ENCODE data around the gene TAS2R60. TPM values are rescaled to one million over a fixed set of nuclear protein-coding genes. Genes with fewer than 3 reads are reported as not detected.
"Not testable (repeated sequence)": the region's sequence is repeated elsewhere in the genome, so short reads cannot be mapped to it uniquely, and the experiment has no call there.

The TAS2R60 gene
- total and polyA plus RNA-seq, 4 experiments from 2014 or later: 0.36 to 1.4 (median 0.92) TPM

DNA sequence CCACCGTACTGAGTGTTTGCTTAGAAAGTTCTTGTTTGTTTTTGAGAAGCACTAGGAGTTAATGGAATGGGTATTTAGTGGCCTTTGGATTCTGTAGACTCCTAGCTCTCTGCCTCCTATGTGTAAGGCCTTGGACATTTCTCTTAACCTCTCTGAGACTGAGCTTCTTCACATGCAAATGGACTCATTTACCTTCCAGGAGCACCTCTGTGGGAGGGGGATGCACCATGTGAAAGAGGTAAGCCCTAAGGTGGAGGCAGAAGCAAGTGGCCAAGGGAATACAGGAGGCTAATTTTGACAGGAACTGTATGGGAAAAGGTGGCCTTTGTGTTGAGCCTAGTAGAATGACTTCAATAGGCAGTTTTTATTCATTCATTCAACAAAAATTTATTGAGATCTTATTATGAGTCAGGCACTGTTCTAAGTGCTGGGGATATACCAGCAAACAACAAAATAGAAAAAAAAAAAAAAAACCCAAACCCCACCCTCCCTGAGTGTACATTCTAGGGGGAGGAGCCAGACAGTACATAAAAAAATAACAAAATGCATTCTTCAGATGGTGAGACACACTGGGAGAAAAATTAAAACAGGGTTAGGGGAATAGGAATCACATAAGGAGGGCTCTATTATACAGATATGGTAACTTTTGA is 25.4 kb upstream of the TAS2R60 start:
- DNase-seq: no peak
- H3K9me3 ChIP-seq (ENCODE audit: control insufficient read depth in 1 of 2, low read length in 2 of 2): no peaks in the 10 kb centered on the region
- H3K4me1 Mint-ChIP-seq: peaks cover 0 to 11% (median 5%) of the 10 kb centered on the region in 4 donors
- intact Hi-C loops (cut with micrococcal nuclease): loop anchor here (2.0 kb wide), 2 partner anchors 37 to 107 kb away; partner anchors contain the start of gene ZYX
- ChIA-PET POLR2A (ENCODE audit: partially characterized antibody) (interaction anchor here (1.1 to 1.9 kb wide), 2 partner anchors 38 to 130 kb away, joined by 3 to 10 read pairs; partner anchors contain the start of gene CASP2), CTCF (ENCODE audit: partially characterized antibody) (interaction anchor here (0.7 to 4.6 kb wide), 30 partner anchors 10 to 598 kb away, joined by 3 to 104 read pairs (median 5); partner anchors contain the start of genes EPHA1, GSTK1 and TAS2R40)
- no peaks in the 10 kb centered on the region for H3K27me3 ChIP-seq (ENCODE audit: insufficient read depth, low read length)
- peak overlapping the region in 2 of 7 donors; percentile 23 to 36 for H3K27ac Mint-ChIP-seq
- no peaks in the 10 kb centered on the region for H3K27me3 Mint-ChIP-seq
- no peaks in the 10 kb centered on the region for H3K4me1 ChIP-seq (ENCODE audit: insufficient read depth, low read length)
- no peaks in the 10 kb centered on the region for H3K36me3 ChIP-seq (ENCODE audit: insufficient read depth, low read length)
- H3K4me3 Mint-ChIP-seq: no peak overlapping the region
- peaks cover 0 to 3% (median 0%) of the 10 kb centered on the region in 8 donors for H3K9me3 Mint-ChIP-seq
- H3K36me3 Mint-ChIP-seq: peaks cover 8 to 41% of the 10 kb centered on the region in 2 donors
- no peak overlapping the region for H3K27ac ChIP-seq (ENCODE audit: low read depth, low read length)
- H3K4me3 ChIP-seq (ENCODE audit: low read length in 2 of 2): no peak overlapping the region

DNA sequence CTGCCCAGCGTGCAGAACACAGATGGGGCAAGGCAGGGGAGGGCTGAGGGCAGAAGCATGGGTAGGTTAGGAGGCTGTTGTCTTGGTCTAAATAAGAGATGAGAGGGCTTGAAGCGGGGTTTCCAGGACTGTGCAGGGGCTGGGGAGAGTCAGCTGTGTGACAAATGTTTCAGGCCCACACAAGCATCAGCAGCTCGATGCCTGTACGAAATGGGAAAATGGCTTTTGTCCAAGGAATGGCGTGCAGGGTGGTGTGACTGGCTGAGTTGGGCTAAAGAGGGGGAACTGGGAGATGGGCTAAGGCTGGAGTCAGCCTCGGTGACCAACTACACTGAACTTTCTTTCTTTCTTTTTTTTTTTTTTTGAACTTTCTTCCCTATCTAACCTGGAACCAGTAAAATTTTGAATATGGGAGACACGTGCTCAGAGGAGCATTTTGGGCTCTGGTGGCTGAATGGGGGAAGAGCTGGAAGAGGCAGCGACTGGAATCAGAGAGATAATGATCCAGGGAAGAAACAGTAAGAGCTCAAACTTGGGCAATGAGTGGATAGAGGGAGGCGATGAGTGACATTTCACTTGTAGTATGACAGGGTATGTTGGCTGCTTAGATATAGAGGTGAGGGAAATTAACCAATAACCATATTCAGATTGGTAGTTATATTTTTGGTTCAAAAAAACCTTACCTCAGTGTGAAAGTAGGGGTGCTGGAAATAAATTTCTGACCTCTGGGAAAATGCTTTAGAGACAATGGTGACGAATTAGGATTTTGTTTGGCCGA is 24.4 kb upstream of the TAS2R60 start:
- Mint-ChIP-seq H3K27ac (peak overlapping the region in 1 of 7 donors; percentile 32), H3K4me1 (peaks cover 0 to 11% (median 4%) of the 10 kb centered on the region in 4 donors), H3K4me3 (no peak overlapping the region), H3K36me3 (peaks cover 9 to 41% of the 10 kb centered on the region in 2 donors), H3K9me3 (peaks cover 0 to 3% (median 0%) of the 10 kb centered on the region in 8 donors), H3K27me3 (no peaks in the 10 kb centered on the region)
- H3K4me1 ChIP-seq (ENCODE audit: insufficient read depth, low read length): no peaks in the 10 kb centered on the region
- intact Hi-C loops (cut with micrococcal nuclease): no loop called here
- POLR2A ChIA-PET (ENCODE audit: partially characterized antibody): no interaction called here
- CTCF ChIA-PET (ENCODE audit: partially characterized antibody): interaction anchor here (1.0 to 4.4 kb wide), 5 partner anchors 15 to 179 kb away, joined by 3 to 32 read pairs (median 5); no protein-coding TSS in a partner anchor
- H3K9me3 ChIP-seq (ENCODE audit: control insufficient read depth in 1 of 2, low read length in 2 of 2): no peaks in the 10 kb centered on the region
- DNase-seq: no peak
- no peaks in the 10 kb centered on the region for H3K36me3 ChIP-seq (ENCODE audit: insufficient read depth, low read length)
- no peak overlapping the region for H3K4me3 ChIP-seq (ENCODE audit: low read length in 2 of 2)
- no peaks in the 10 kb centered on the region for H3K27me3 ChIP-seq (ENCODE audit: insufficient read depth, low read length)
- no peak overlapping the region for H3K27ac ChIP-seq (ENCODE audit: low read depth, low read length)

DNA sequence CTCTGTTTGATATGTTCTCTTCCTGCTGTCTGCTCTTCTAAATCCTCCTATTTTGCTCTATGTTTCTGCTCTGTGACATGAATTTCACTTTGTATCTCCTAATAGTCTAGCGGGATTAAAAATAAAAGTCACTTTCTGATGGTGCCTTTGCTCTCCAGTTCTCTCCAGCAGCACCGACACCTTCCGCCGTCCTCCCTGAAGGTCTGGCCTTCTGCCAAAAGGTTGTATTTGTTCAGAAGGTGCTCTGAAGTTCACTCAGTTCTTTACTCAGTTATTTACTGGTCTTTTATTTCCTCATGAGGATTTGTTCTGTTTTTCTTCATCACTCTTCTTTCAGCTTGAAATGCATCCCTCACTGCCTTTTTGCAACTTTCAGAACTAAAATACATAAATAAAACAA is 23.4 kb upstream of the TAS2R60 start:
- Histone ChIP-seq H3K36me3 (ENCODE audit: insufficient read depth, low read length) (no peaks in the 10 kb centered on the region), H3K27ac (ENCODE audit: low read depth, low read length) (no peak overlapping the region), H3K27me3 (ENCODE audit: insufficient read depth, low read length) (no peaks in the 10 kb centered on the region), H3K9me3 (ENCODE audit: control insufficient read depth in 1 of 2, low read length in 2 of 2) (no peaks in the 10 kb centered on the region), H3K4me1 (ENCODE audit: insufficient read depth, low read length) (no peaks in the 10 kb centered on the region), H3K4me3 (ENCODE audit: low read length in 2 of 2) (no peak overlapping the region)
- H3K4me1 Mint-ChIP-seq: peaks cover 0 to 11% (median 4%) of the 10 kb centered on the region in 4 donors
- intact Hi-C loops (cut with micrococcal nuclease): no loop called here
- CTCF ChIA-PET (ENCODE audit: partially characterized antibody): no interaction called here
- no peak overlapping the region for H3K27ac Mint-ChIP-seq
- peaks cover 8 to 38% of the 10 kb centered on the region in 2 donors for H3K36me3 Mint-ChIP-seq
- H3K27me3 Mint-ChIP-seq: no peaks in the 10 kb centered on the region
- no peak for DNase-seq
- POLR2A ChIA-PET (ENCODE audit: partially characterized antibody): no interaction called here
- H3K4me3 Mint-ChIP-seq: no peak overlapping the region
- peaks cover 0 to 3% (median 0%) of the 10 kb centered on the region in 8 donors for H3K9me3 Mint-ChIP-seq

DNA sequence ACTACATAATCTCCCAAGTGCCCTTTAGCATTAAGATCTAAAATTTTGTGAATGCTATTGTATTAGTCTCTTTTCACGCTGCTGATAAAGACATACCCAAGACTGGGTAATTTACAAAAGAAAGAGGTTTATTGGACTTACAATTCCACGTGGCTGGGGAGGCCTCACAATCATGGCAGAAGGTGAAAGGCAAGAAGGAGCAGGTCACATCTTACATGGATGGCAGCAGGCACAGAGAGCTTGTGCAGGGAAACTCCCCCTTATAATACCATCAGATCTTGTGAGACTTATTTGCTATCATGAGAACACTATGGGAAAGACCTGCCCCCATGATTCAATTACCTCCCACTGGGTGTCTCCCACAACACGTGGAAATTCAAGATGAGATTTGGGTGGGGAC is 22.6 kb upstream of the TAS2R60 start:
- H3K27ac Mint-ChIP-seq; H3K27ac ChIP-seq (ENCODE audit: low read depth, low read length); H3K4me1 ChIP-seq (ENCODE audit: insufficient read depth, low read length); H3K4me3 ChIP-seq (ENCODE audit: low read length in 2 of 2); intact Hi-C loops (cut with micrococcal nuclease); H3K27me3 ChIP-seq (ENCODE audit: insufficient read depth, low read length); H3K27me3 Mint-ChIP-seq; H3K9me3 Mint-ChIP-seq; DNase-seq; H3K36me3 ChIP-seq (ENCODE audit: insufficient read depth, low read length); H3K9me3 ChIP-seq (ENCODE audit: control insufficient read depth in 1 of 2, low read length in 2 of 2); CTCF ChIA-PET (ENCODE audit: partially characterized antibody); H3K4me3 Mint-ChIP-seq; POLR2A ChIA-PET (ENCODE audit: partially characterized antibody): not testable (repeated sequence)
- Mint-ChIP-seq H3K4me1 (peaks cover 0 to 11% (median 4%) of the 10 kb centered on the region in 4 donors), H3K36me3 (peaks cover 7 to 37% of the 10 kb centered on the region in 2 donors)

DNA sequence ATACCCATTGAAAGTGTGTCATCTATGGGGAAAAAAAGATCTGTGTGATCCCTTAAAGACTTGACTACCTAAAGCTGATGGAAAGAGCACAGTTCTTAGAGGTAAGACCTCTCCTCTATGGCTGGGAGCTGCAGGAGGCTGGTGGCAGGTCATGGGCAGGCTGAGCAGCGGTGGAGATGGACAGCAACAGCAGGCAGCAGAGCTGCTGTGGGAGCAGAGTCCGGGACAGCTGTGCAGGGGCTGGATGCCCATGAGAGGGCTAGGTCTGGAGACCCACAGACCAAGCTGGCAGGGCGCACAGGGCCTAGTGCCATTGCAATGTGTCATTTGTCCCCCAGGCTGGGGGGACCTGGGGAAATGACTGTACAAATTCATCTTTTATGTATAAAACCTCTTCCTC is 21.2 kb upstream of the TAS2R60 start:
- Mint-ChIP-seq H3K27me3 (no peaks in the 10 kb centered on the region), H3K27ac (no peak overlapping the region), H3K4me1 (peaks cover 3 to 19% (median 7%) of the 10 kb centered on the region in 4 donors), H3K4me3 (no peak overlapping the region), H3K9me3 (peaks cover 0 to 3% (median 0%) of the 10 kb centered on the region in 8 donors), H3K36me3 (peaks cover 7 to 42% of the 10 kb centered on the region in 2 donors)
- CTCF ChIA-PET (ENCODE audit: partially characterized antibody): interaction anchor here (1.5 kb wide), 2 partner anchors 122 to 182 kb away, joined by 5 read pairs; no protein-coding TSS in a partner anchor
- no peak overlapping the region for H3K4me3 ChIP-seq (ENCODE audit: low read length in 2 of 2)
- H3K4me1 ChIP-seq (ENCODE audit: insufficient read depth, low read length): no peaks in the 10 kb centered on the region
- H3K27ac ChIP-seq (ENCODE audit: low read depth, low read length): no peak overlapping the region
- H3K9me3 ChIP-seq (ENCODE audit: control insufficient read depth in 1 of 2, low read length in 2 of 2): no peaks in the 10 kb centered on the region
- POLR2A ChIA-PET (ENCODE audit: partially characterized antibody): no interaction called here
- H3K27me3 ChIP-seq (ENCODE audit: insufficient read depth, low read length): no peaks in the 10 kb centered on the region
- intact Hi-C loops (cut with micrococcal nuclease): no loop called here
- H3K36me3 ChIP-seq (ENCODE audit: insufficient read depth, low read length): no peaks in the 10 kb centered on the region
- DNase-seq: no peak

DNA sequence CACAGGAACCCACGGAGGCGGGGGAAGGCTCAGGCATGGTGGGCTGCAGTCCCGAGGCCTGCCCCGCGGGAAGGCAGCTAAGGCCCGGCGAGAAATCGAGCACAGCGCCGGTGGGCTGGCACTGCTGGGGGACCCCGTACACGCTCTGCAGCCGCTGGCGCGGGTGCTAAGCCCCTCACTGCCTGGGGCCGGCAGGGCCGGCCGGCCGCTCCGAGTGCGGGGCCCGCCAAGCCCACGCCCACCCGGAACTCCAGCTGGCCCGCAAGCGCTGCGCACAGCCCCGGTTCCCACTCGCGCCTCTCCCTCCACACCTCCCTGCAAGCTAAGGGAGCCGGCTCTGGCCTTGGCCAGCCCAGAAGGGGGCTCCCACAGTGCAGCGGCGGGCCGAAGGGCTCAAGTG is 18.8 kb upstream of the TAS2R60 start:
- peaks cover 3 to 16% (median 7%) of the 10 kb centered on the region in 4 donors for H3K4me1 Mint-ChIP-seq
- intact Hi-C loops (cut with micrococcal nuclease); H3K4me1 ChIP-seq (ENCODE audit: insufficient read depth, low read length); H3K36me3 ChIP-seq (ENCODE audit: insufficient read depth, low read length); H3K9me3 Mint-ChIP-seq; H3K27me3 Mint-ChIP-seq; H3K4me3 ChIP-seq (ENCODE audit: low read length in 2 of 2); H3K9me3 ChIP-seq (ENCODE audit: control insufficient read depth in 1 of 2, low read length in 2 of 2); H3K27ac Mint-ChIP-seq; H3K27ac ChIP-seq (ENCODE audit: low read depth, low read length); DNase-seq; H3K27me3 ChIP-seq (ENCODE audit: insufficient read depth, low read length); H3K4me3 Mint-ChIP-seq; POLR2A ChIA-PET (ENCODE audit: partially characterized antibody): not testable (repeated sequence)
- H3K36me3 Mint-ChIP-seq: peaks cover 5 to 28% of the 10 kb centered on the region in 2 donors
- CTCF ChIA-PET (ENCODE audit: partially characterized antibody): interaction anchor here (1.9 kb wide), 1 partner anchor 16 kb away, joined by 5 read pairs; the partner anchor contains the start of gene EPHA1
